Measurements from ENCODE around the gene LSP1.

Gene LSP1

DNA sequence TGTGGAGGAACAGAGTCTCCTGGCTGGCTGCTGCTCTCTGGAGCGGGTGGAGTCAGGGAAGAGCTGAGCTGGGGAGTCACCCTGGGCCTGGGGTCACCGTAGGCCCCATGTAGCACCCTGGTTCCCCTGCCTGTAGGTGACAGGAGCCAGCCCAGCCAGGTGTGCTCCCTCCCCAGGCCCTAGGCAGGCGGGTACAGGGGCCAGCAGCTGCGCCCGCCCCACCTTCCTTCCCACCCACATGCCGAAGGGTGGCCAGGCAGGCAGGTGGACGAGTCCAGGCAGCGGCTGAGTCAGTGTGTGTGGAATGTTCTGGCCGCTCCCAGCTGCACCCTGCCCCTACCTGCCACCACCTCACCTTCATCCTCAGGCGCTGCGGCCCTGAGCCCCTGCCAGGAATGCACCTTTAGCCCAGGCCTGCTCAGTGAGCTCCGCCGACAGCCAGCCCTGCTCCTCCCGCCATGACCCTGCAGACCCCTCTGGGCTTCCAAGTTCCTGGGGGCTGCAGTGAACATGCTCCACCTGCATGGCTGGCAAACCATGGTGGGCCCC, 18.7 kb upstream of the LSP1 start:
- no peak for DNase-seq
- in situ Hi-C loops (cut with MboI; ENCODE audit: low pct_unique_long_range_greater_than_20kb, low sequenced_read_pairs): no loop called here

- no peak for DNase-seq
- in situ Hi-C loops (cut with MboI; ENCODE audit: low pct_unique_long_range_greater_than_20kb, low sequenced_read_pairs): no loop called here
Measured at GRCh38 chr11:1834779-1835670, 17.9 kb upstream of the LSP1 start, which contains the start of gene SYT8. SYT8 (plus strand) TSS chr11:1834990; CDS start chr11:1835106, 116 bp downstream.

DNA sequence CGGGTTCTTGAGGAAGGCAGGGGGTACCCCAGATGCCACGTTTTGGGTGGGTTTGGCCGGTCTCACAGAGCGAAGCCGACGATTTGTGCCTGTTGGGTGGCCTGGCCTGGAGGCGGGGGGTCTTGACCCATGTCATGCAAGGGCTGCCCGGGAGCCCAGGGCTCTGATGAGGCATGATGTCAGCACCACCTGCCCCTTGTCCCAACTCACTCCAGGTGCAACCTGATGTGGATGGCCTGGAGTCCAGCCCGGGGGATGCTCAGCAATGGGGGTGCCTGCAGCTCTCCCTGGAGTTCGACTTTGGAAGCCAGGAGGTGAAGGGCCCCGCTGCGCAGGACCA, 17.2 kb upstream of the LSP1 start:
- DNase-seq: no peak
- in situ Hi-C loops (cut with MboI; ENCODE audit: low pct_unique_long_range_greater_than_20kb, low sequenced_read_pairs): no loop called here

GRCh38 chr11:1836011-1836945, 16.6 kb upstream of the LSP1 start:
- in situ Hi-C loops (cut with MboI; ENCODE audit: low pct_unique_long_range_greater_than_20kb, low sequenced_read_pairs): no loop called here
- DNase-seq: no peak

GRCh38 chr11:1837171-1838076, 15.5 kb upstream of the LSP1 start:
- in situ Hi-C loops (cut with MboI; ENCODE audit: low pct_unique_long_range_greater_than_20kb, low sequenced_read_pairs): no loop called here
- peak; percentile 69 for DNase-seq

- in situ Hi-C loops (cut with MboI; ENCODE audit: low pct_unique_long_range_greater_than_20kb, low sequenced_read_pairs): no loop called here
- no peak for DNase-seq
Measured at GRCh38 chr11:1838077-1838425, 14.8 kb upstream of the LSP1 start.

DNA sequence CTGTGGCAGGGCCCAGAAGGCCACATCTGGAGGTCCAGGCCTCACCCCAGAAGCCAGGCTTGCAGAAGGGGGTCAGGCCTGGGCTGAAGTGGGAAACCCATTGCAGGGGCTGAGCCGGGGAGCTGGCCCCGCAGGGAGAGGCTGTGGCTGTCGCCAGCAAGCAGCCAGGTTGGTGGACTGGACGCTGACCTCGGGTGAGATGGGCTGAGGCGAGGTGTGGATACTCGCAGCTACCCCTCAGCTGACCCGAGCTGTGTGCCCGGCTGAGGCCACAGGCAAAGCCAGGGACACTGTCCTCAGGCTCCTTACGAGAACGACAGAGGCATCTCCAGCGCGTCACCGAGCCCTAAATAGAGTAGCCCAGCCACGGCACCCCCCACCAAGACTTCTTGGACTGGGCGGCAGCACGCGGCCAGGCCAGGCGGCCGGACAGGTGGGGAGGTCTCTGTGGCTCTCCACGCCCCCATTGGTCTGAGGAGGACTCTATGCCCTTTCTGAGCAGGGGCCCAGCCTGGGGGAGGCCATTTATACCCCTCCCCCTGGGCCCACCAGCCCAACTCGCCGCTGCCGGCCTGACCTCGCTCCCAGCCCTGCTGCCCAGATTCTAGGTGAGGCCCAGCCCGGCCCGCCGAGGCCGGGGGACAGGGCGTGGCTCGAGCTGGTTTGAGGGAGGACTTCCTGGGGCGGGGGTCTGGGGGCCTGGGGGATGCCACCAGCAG, 14.3 kb upstream of the LSP1 start, which contains the start of gene TNNI2:
TSS of gene TNNI2 (plus strand) at position 556 of the 719 bp plus-strand sequence. CDS start 716 bp downstream, outside the sequence.
- in situ Hi-C loops (cut with MboI; ENCODE audit: low pct_unique_long_range_greater_than_20kb, low sequenced_read_pairs): no loop called here
- DNase-seq: no peak

- no peak for DNase-seq
- in situ Hi-C loops (cut with MboI; ENCODE audit: low pct_unique_long_range_greater_than_20kb, low sequenced_read_pairs): no loop called here
Measured at GRCh38 chr11:1839204-1839923, 13.5 kb upstream of the LSP1 start.

DNA sequence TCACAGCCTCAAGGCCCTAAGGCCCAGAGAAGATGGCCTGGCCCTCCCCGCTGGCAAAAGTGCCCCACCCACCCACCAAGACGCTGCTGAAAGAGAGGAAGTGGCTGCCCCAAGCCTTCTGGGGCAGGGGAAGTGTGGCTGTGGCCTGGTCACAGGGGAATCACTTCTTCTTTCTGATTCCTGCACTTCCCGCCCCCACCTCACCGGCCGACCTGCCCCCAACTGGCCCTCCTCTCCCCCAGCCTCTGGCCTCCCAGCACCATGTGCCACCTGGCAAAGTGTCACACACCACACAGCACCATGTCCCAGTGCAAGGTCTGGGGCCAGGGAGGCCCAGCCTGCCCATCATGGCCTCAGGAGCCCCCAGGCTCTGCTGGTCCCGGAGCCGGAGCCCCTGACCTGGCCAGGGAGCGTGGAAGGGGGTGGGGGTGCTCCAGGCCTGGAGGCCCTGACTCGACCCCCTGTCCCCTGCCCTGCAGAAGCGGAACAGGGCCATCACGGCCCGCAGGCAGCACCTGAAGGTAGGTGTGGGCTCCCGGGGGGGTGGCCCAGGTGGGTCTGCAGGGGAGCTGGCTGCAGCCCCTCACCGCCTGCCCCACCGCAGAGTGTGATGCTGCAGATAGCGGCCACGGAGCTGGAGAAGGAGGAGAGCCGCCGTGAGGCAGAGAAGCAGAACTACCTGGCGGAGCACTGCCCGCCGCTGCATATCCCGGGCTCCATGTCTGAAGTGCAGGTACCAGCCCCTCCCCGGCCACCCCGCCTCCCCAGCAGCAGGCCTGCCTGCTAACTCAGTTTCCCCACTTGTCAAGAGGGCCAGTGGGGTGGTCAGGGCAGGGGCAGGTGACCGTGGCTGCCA, 12.7 kb upstream of the LSP1 start:
- in situ Hi-C loops (cut with MboI; ENCODE audit: low pct_unique_long_range_greater_than_20kb, low sequenced_read_pairs): no loop called here
- DNase-seq: peak; percentile 69

- no peak for DNase-seq
- in situ Hi-C loops (cut with MboI; ENCODE audit: low pct_unique_long_range_greater_than_20kb, low sequenced_read_pairs): no loop called here
Measured at GRCh38 chr11:1840780-1841480, 12.0 kb upstream of the LSP1 start.

- DNase-seq: no peak
- in situ Hi-C loops (cut with MboI; ENCODE audit: low pct_unique_long_range_greater_than_20kb, low sequenced_read_pairs): no loop called here
Measured at GRCh38 chr11:1841511-1842148, 11.3 kb upstream of the LSP1 start.

DNA sequence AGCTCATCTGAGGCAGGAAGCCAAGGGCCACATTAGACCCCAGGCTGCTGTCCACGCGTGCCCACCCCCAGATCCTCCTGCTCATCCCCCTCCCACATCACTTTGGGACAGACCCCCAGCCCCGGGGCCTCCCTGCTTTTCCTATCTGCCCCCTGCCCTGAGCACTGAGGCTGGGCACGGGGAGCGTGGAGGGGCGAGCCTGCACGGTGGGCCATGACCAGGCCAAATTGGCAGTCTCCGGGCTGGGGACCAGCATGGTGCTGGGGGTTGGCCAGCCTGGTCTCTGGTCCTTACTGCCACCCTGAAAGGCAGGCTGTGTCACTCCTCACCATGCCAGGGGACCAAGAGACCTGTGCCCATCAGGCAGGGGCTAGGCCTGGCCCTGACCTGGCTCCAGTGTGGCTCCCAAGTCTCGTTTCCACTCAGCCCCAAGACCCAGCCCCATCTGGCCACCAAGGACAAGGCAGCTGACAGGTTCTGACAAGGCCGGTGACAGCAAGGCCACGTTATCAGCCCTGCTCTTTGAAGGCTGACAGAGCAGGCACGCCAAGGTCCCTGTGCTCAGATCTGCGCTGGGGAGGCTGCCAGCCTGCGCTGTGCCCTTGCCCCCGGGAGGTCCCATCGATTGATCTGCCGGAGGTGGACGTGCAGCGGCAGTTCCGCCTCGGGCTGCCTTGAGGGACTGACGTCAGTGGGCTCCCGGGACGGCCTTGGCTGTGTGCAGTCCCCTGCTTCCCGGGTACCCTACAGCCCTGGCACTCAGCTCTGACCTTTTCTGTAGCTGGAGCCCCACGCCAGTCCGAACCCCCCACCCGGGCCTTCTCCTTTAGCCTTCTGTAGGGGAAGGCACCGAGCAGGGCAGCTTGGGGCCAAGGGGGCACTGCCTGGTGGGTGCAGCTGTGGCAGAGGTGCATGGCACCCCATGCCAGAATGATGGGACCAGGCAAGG, 10.5 kb upstream of the LSP1 start:
- DNase-seq: no peak
- in situ Hi-C loops (cut with MboI; ENCODE audit: low pct_unique_long_range_greater_than_20kb, low sequenced_read_pairs): no loop called here

DNA sequence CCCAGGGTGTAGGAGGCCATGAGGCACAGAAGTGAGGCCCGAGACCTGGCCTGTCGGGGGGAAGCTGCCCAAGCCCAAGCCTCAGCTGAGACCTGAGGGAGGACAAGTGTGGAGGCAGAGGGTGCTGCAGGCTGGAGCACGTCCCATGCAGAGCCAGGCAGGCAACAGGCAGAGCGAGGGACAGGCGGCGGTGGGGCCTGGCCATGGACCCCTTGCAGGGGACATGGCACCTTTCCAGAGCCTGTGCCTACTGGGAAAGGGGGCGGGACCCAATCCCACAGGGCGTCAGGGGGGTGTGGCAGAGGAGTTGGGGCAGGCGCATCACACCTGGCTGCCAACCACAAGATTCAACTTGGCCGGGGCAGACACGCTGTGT, 9.8 kb upstream of the LSP1 start:
- no peak for DNase-seq
- in situ Hi-C loops (cut with MboI; ENCODE audit: low pct_unique_long_range_greater_than_20kb, low sequenced_read_pairs): no loop called here

DNA sequence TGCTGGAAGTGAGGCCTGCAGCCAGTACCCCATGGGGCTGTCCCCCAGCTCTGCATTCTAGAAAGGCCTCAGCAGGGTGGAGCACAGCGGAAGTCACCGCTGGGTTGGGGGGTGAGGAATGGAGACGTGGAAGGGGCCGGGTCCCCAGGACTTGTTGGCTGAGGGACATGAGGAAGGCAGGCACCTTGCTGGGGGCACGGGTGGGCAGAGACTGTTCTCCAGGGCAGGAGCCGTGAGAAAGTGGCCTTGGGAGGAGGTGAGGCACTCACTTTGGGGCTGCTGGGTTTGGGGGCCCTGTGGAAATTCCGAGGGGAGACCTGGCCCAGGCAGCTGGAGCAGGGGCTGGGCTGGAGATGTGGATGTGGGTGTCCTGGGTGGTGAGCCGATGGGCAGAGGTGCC, 9.1 kb upstream of the LSP1 start:
- in situ Hi-C loops (cut with MboI; ENCODE audit: low pct_unique_long_range_greater_than_20kb, low sequenced_read_pairs): no loop called here
- no peak for DNase-seq
